Hematopoietic multipotent progenitor cell treated with erythropoietin and hydrocortisone succinate and interleukin-3 and kit ligand, for 15 days (in vitro differentiated cells): ENCODE results near the gene GOLM1.

Source experiments
- DNase-seq: peaks from one replicate; pipeline ENCODE4 v3.0.0-alpha.2; 2015; ENCODE audit warnings: low spot score

Gene GOLM1

DNA sequence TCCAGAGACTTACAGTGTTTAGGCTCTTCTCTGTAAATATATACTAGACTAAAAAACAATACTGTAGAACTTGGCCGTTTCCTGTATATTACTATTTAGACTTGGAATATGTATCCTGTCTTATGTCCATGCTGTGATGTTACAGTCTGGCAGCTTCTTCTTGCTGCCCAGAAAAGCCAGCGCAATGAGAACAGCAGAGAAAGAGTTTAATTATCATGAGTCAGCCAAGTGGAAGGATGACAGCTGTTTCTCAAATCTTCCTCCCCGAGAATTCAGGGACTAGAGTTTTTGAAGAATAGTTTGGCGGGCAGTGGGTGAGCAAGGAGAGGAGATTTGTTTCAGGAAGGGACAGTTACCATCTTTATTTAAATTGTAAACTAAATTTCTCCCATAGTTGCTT, 120.9 kb downstream of the GOLM1 start:
- no peak for DNase-seq
